ENCODE measurements around the gene DST. TPM values are rescaled to one million over a fixed set of nuclear protein-coding genes. Genes with fewer than 3 reads are reported as not detected.

Gene DST
- total RNA-seq, 1 donor from 2014 or later = 151 TPM

DNA sequence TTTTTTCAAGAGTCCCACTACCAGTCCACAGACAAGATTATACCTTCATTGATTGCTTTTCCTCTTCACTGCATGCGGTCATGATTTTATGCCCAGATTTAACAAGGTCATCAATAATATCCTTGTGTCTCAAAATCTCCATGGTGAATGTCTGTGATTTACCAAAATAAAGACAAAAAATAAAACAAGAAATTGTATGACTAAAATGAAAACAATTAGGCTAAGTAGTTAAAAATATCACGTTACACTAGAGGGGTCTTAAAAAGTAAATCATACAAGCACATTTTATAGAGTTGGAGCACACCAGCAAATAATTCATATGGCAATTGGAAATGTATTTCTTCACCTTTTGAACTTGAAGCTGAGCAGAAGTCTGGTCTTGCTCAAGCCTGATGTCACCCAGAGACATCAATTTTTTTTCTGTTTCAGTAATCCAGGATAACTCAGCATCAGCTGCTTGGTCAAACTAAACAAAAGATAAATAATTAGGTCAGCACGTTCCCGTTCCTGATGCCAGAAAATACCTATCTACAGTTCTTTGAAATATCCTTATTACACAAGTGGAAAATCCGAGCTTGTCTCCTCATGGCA, 125.4 kb downstream of the DST start:
- TF ChIP-seq, protein P1, sequence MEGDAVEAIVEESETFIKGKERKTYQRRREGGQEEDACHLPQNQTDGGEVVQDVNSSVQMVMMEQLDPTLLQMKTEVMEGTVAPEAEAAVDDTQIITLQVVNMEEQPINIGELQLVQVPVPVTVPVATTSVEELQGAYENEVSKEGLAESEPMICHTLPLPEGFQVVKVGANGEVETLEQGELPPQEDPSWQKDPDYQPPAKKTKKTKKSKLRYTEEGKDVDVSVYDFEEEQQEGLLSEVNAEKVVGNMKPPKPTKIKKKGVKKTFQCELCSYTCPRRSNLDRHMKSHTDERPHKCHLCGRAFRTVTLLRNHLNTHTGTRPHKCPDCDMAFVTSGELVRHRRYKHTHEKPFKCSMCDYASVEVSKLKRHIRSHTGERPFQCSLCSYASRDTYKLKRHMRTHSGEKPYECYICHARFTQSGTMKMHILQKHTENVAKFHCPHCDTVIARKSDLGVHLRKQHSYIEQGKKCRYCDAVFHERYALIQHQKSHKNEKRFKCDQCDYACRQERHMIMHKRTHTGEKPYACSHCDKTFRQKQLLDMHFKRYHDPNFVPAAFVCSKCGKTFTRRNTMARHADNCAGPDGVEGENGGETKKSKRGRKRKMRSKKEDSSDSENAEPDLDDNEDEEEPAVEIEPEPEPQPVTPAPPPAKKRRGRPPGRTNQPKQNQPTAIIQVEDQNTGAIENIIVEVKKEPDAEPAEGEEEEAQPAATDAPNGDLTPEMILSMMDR (IDR thresholded peaks at IDR 0.05; ENCODE audit: unreplicated experiment) = no peak
- Mint-ChIP-seq H3K9me3 (ENCODE audit: low read depth) (no peaks in the 10 kb centered on the region), H3K27me3 (no peaks in the 10 kb centered on the region), H3K4me1 (ENCODE audit: low read depth) (peaks cover 4% of the 10 kb centered on the region), H3K4me3 (ENCODE audit: low read depth) (no peak overlapping the region), H3K36me3 (ENCODE audit: insufficient read depth) (peaks cover 17% of the 10 kb centered on the region), H3K27ac (no peak overlapping the region)
- no peak for DNase-seq (ENCODE audit: low spot score, unreplicated experiment)

DNA sequence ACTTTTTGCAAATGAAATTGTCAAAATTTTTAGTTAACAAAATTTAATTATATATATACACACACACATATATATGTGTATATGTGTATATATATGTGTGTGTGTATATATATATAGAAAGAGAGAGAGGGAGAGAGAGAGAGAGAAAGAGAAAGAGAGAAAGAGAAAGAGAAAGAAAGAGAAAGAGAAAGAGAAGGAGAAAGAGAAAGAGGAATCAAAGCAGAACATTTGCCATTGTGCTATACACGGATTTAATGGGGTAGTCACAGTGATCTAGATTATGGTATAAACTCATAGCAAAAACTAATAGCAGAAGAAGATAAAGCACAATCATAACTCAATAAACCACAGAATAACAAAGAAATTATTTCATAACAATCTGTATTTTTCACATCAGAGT, 126.7 kb downstream of the DST start:
- no peak overlapping the region for H3K27ac Mint-ChIP-seq
- no peaks in the 10 kb centered on the region for H3K27me3 Mint-ChIP-seq
- no peak for DNase-seq (ENCODE audit: low spot score, unreplicated experiment)
- no peaks in the 10 kb centered on the region for H3K9me3 Mint-ChIP-seq (ENCODE audit: low read depth)
- TF ChIP-seq, protein P1 (IDR thresholded peaks at IDR 0.05; ENCODE audit: unreplicated experiment) = no peak
- H3K36me3 Mint-ChIP-seq (ENCODE audit: insufficient read depth) = peaks cover 17% of the 10 kb centered on the region
- no peak overlapping the region for H3K4me3 Mint-ChIP-seq (ENCODE audit: low read depth)
- peaks cover 6% of the 10 kb centered on the region for H3K4me1 Mint-ChIP-seq (ENCODE audit: low read depth)

DNA sequence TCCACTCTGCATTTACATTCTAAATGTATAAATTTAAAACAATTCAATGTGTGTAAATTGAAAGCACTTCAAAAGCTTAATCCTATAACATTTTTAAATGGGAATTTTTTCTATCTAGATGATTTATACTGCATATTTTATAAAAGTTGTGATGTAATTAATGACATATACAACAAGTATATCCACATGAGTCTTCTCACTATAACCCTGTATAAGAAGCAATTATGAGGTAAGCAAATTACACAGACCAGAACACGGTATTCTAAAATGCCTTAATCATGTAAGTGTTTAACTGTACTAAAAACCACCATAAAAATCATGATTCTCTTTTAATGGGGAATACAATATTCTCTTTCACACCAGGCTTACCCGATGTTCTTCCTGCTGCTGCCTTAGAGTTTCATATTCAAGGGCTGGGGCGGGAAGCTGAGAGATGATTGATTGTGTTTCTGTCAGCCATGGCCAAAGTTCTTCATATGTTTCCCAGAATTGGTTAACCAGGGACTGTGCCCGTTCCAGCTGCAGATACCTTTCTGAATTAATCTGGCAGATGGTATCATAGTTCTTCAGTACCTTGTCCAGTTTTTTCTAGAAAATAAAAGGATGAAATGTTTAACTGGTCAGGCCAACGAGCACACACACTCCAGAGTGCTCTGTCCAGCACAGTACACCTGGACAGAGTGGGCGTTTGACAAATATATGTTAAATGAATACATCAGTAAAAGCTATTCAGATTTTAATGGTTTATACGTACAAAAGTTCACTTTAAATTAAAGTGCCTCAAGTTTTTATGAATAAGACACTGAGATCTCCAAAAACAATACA, 127.4 kb downstream of the DST start:
- H3K27ac Mint-ChIP-seq = no peak overlapping the region
- TF ChIP-seq, protein P1 (IDR thresholded peaks at IDR 0.05; ENCODE audit: unreplicated experiment) = no peak
- no peak for DNase-seq (ENCODE audit: low spot score, unreplicated experiment)
- H3K36me3 Mint-ChIP-seq (ENCODE audit: insufficient read depth) = peaks cover 16% of the 10 kb centered on the region
- H3K4me3 Mint-ChIP-seq (ENCODE audit: low read depth) = no peak overlapping the region
- H3K9me3 Mint-ChIP-seq (ENCODE audit: low read depth) = no peaks in the 10 kb centered on the region
- no peaks in the 10 kb centered on the region for H3K27me3 Mint-ChIP-seq
- peaks cover 7% of the 10 kb centered on the region for H3K4me1 Mint-ChIP-seq (ENCODE audit: low read depth)

DNA sequence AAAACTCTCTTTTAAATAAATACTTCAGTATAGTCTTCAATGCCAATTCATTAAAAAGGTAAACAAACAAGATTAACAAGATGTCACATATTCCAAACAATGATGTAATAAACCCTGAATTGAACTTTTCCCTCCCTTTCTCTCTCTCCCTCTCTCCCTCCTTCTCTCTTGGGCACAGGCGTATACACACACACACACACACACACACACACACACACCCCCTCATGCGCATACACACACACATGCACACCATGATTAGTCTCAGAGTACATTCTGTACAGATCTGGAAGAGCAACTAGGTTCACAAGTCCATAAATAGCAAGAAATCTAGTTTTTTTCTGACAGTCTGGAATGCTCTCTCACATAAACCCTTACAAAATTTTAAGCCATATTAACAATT, 128.3 kb downstream of the DST start:
- no peak for DNase-seq (ENCODE audit: low spot score, unreplicated experiment)
- Mint-ChIP-seq H3K4me1 (ENCODE audit: low read depth) (peaks cover 7% of the 10 kb centered on the region), H3K9me3 (ENCODE audit: low read depth) (no peaks in the 10 kb centered on the region), H3K4me3 (ENCODE audit: low read depth) (no peak overlapping the region), H3K36me3 (ENCODE audit: insufficient read depth) (peaks cover 14% of the 10 kb centered on the region), H3K27me3 (no peaks in the 10 kb centered on the region), H3K27ac (peak overlapping the region; percentile 18)
- TF ChIP-seq, protein P1 (IDR thresholded peaks at IDR 0.05; ENCODE audit: unreplicated experiment) = no peak

DNA sequence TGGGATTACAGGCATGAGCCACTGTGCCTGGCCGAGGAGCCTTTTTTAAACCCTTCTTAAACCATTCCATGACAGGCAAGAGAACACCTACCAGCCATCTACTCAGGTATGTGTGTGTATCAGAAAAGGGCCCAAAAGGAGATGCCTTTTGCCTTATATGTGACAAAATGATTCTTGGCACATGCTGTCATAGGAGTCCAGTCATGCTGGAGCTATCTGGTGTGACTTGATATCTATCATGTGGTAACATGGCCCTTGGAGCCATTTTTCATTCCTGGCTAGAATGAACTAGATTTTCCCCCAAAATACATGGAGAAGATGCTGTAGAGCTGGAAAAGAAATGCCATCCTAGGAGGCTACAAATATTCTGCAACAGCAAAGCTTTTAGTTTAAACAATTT, 129.1 kb downstream of the DST start:
- Mint-ChIP-seq H3K27ac (no peak overlapping the region), H3K36me3 (ENCODE audit: insufficient read depth) (peaks cover 14% of the 10 kb centered on the region), H3K4me1 (ENCODE audit: low read depth) (peaks cover 7% of the 10 kb centered on the region), H3K27me3 (no peaks in the 10 kb centered on the region), H3K4me3 (ENCODE audit: low read depth) (no peak overlapping the region), H3K9me3 (ENCODE audit: low read depth) (no peaks in the 10 kb centered on the region)
- DNase-seq (ENCODE audit: low spot score, unreplicated experiment) = no peak
- TF ChIP-seq, protein P1 (IDR thresholded peaks at IDR 0.05; ENCODE audit: unreplicated experiment) = no peak

All from progenitor cell of endocrine pancreas (in vitro differentiated cells).